Iris pigment epithelial cell (primary cell): ENCODE results near the gene CASP10.
A peak's percentile ranks its signal among the peaks of the same experiment; 100 is the strongest.

ENCODE experiments used
- DNase-seq: peaks from one replicate; pipeline ENCODE4 v3.0.0-alpha.2; 2011; ENCODE audit warnings: low read depth

Gene CASP10

GRCh38 chr2:201196003-201196402, 13.1 kb downstream of the CASP10 start:
- DNase-seq, result no peak

GRCh38 chr2:201196803-201197202, 13.9 kb downstream of the CASP10 start:
- DNase-seq, result no peak

GRCh38 chr2:201197781-201198180, 14.8 kb downstream of the CASP10 start:
- DNase-seq, result no peak

- DNase-seq, result no peak
Measured at GRCh38 chr2:201199847-201200246, 16.9 kb downstream of the CASP10 start.

- no peak for DNase-seq
Measured at GRCh38 chr2:201200345-201200744, 17.4 kb downstream of the CASP10 start.

- DNase-seq, result no peak
Measured at GRCh38 chr2:201201371-201201770, 18.4 kb downstream of the CASP10 start.

GRCh38 chr2:201203916-201204654, 21.1 kb downstream of the CASP10 start:
- DNase-seq, result peak; percentile 39

GRCh38 chr2:201204655-201205514, 21.9 kb downstream of the CASP10 start:
- DNase-seq, result no peak

GRCh38 chr2:201205515-201205849, 22.5 kb downstream of the CASP10 start:
- DNase-seq, result no peak

GRCh38 chr2:201208563-201209252, 25.8 kb downstream of the CASP10 start:
- no peak for DNase-seq

- no peak for DNase-seq
Measured at GRCh38 chr2:201215963-201216362, 33.0 kb downstream of the CASP10 start.

GRCh38 chr2:201216918-201217317, 34.0 kb downstream of the CASP10 start:
- DNase-seq, result no peak

GRCh38 chr2:201218780-201219179, 35.8 kb downstream of the CASP10 start:
- DNase-seq, result peak; percentile 31

- no peak for DNase-seq
Measured at GRCh38 chr2:201219328-201220096, 36.6 kb downstream of the CASP10 start.

GRCh38 chr2:201220102-201220570, 37.2 kb downstream of the CASP10 start:
- DNase-seq, result no peak

GRCh38 chr2:201223089-201224073, 40.4 kb downstream of the CASP10 start:
- no peak for DNase-seq

GRCh38 chr2:201228271-201228911, 45.5 kb downstream of the CASP10 start:
- peak; percentile 47 for DNase-seq

- DNase-seq, result no peak
Measured at GRCh38 chr2:201228912-201229290, 46.0 kb downstream of the CASP10 start.

GRCh38 chr2:201231781-201232466, 49.0 kb downstream of the CASP10 start:
- DNase-seq, result peak; percentile 92

GRCh38 chr2:201232467-201232815, 49.5 kb downstream of the CASP10 start:
- no peak for DNase-seq
